Measurements from ENCODE around the gene PDZD2.
"Not testable (repeated sequence)": the region's sequence is repeated elsewhere in the genome, so short reads cannot be mapped to it uniquely, and the experiment has no call there.

PDZD2 gene

GRCh38 chr5:31776294-31776693 is 137.4 kb downstream of the PDZD2 start:
- not testable (repeated sequence) for H4K91ac ChIP-seq (ENCODE audit: low read depth, low read length); H3K4me3 ChIP-seq (ENCODE audit: low read depth, low read length); DNase-seq; H3K27me3 ChIP-seq (ENCODE audit: insufficient read depth, low read length); H2BK120ac ChIP-seq (ENCODE audit: insufficient read depth, low read length, poor library complexity); H2AK5ac ChIP-seq (ENCODE audit: low read length); H3K27ac ChIP-seq (ENCODE audit: low read depth, low read length); H3K36me3 ChIP-seq (ENCODE audit: control insufficient read depth in 1 of 2, insufficient read depth in 2 of 2, low read length in 2 of 2); H2BK12ac ChIP-seq (ENCODE audit: low read length); H3K4me1 ChIP-seq (ENCODE audit: control insufficient read depth in 1 of 2, insufficient read depth in 2 of 2, low read length in 2 of 2); H3K4me2 ChIP-seq (ENCODE audit: low read length); H3K14ac ChIP-seq (ENCODE audit: low read length); H3K23ac ChIP-seq (ENCODE audit: low read length); H4K12ac ChIP-seq (ENCODE audit: low read depth, low read length); H3K79me1 ChIP-seq (ENCODE audit: low read length); H3K4ac ChIP-seq (ENCODE audit: low read depth, low read length); H2AFZ ChIP-seq (ENCODE audit: insufficient read depth, low read length, poor library complexity); H2BK5ac ChIP-seq (ENCODE audit: low read depth, low read length, poor library complexity); H3K79me2 ChIP-seq (ENCODE audit: control insufficient read depth, insufficient read depth, low read length, poor library complexity); H3K18ac ChIP-seq (ENCODE audit: low read length); H3K9ac ChIP-seq (ENCODE audit: low read length); H4K8ac ChIP-seq (ENCODE audit: low read depth, low read length); H3K9me3 ChIP-seq (ENCODE audit: insufficient read depth, low read depth, low read length)
- WGBS (ENCODE audit: extremely low coverage, insufficient coverage, insufficient read length) = no CpG with 5 or more reads among the region's 6 CpGs

- Histone ChIP-seq H3K4me3 (ENCODE audit: low read depth, low read length) (no peak overlapping the region), H3K9ac (ENCODE audit: low read length) (no peak overlapping the region), H2BK12ac (ENCODE audit: low read length) (no peak overlapping the region), H4K8ac (ENCODE audit: low read depth, low read length) (no peak overlapping the region), H2BK120ac (ENCODE audit: insufficient read depth, low read length, poor library complexity) (no peak overlapping the region), H2AFZ (ENCODE audit: insufficient read depth, low read length, poor library complexity) (no peak overlapping the region), H4K12ac (ENCODE audit: low read depth, low read length) (no peak overlapping the region), H2AK5ac (ENCODE audit: low read length) (no peak overlapping the region), H3K27ac (ENCODE audit: low read depth, low read length) (no peak overlapping the region), H3K27me3 (ENCODE audit: insufficient read depth, low read length) (no peaks in the 10 kb centered on the region), H2BK5ac (ENCODE audit: low read depth, low read length, poor library complexity) (no peak overlapping the region), H3K14ac (ENCODE audit: low read length) (no peak overlapping the region), H3K23ac (ENCODE audit: low read length) (no peak overlapping the region), H3K36me3 (ENCODE audit: control insufficient read depth in 1 of 2, insufficient read depth in 2 of 2, low read length in 2 of 2) (no peaks in the 10 kb centered on the region), H3K4ac (ENCODE audit: low read depth, low read length) (no peak overlapping the region), H3K18ac (ENCODE audit: low read length) (no peak overlapping the region), H3K79me2 (ENCODE audit: control insufficient read depth, insufficient read depth, low read length, poor library complexity) (no peaks in the 10 kb centered on the region), H3K4me2 (ENCODE audit: low read length) (no peak overlapping the region), H4K91ac (ENCODE audit: low read depth, low read length) (no peak overlapping the region), H3K79me1 (ENCODE audit: low read length) (no peaks in the 10 kb centered on the region), H3K9me3 (ENCODE audit: insufficient read depth, low read depth, low read length) (peaks cover 9% of the 10 kb centered on the region), H3K4me1 (ENCODE audit: control insufficient read depth in 1 of 2, insufficient read depth in 2 of 2, low read length in 2 of 2) (no peaks in the 10 kb centered on the region)
- no CpG with 5 or more reads among the region's 41 CpGs for WGBS (ENCODE audit: extremely low coverage, insufficient coverage, insufficient read length)
- DNase-seq = no peak
Observed at GRCh38 chr5:31776976-31777651, 138.2 kb downstream of the PDZD2 start.

GRCh38 chr5:31781772-31782171 is 142.8 kb downstream of the PDZD2 start:
- no peak overlapping the region for H3K27ac ChIP-seq (ENCODE audit: low read depth, low read length)
- no CpG with 5 or more reads among the region's 5 CpGs for whole genome bisulfite sequencing (ENCODE audit: extremely low coverage, insufficient coverage, insufficient read length)

GRCh38 chr5:31783086-31783645 is 144.2 kb downstream of the PDZD2 start:
- no peaks in the 10 kb centered on the region for H3K36me3 ChIP-seq (ENCODE audit: control insufficient read depth in 1 of 2, insufficient read depth in 2 of 2, low read length in 2 of 2)
- H3K4ac ChIP-seq (ENCODE audit: low read depth, low read length) = no peak overlapping the region
- no CpG with 5 or more reads among the region's 10 CpGs for WGBS (ENCODE audit: extremely low coverage, insufficient coverage, insufficient read length)
- H3K18ac ChIP-seq (ENCODE audit: low read length) = no peak overlapping the region
- no peak overlapping the region for H4K8ac ChIP-seq (ENCODE audit: low read depth, low read length)
- no peak overlapping the region for H3K27ac ChIP-seq (ENCODE audit: low read depth, low read length)
- H3K79me2 ChIP-seq (ENCODE audit: control insufficient read depth, insufficient read depth, low read length, poor library complexity) = no peaks in the 10 kb centered on the region
- no peak overlapping the region for H3K4me3 ChIP-seq (ENCODE audit: low read depth, low read length)
- no peak overlapping the region for H2AK5ac ChIP-seq (ENCODE audit: low read length)
- no peak overlapping the region for H3K9ac ChIP-seq (ENCODE audit: low read length)
- no peak for DNase-seq
- no peaks in the 10 kb centered on the region for H3K9me3 ChIP-seq (ENCODE audit: insufficient read depth, low read depth, low read length)
- H3K23ac ChIP-seq (ENCODE audit: low read length) = no peak overlapping the region
- no peak overlapping the region for H2BK5ac ChIP-seq (ENCODE audit: low read depth, low read length, poor library complexity)
- no peaks in the 10 kb centered on the region for H3K27me3 ChIP-seq (ENCODE audit: insufficient read depth, low read length)
- no peaks in the 10 kb centered on the region for H3K79me1 ChIP-seq (ENCODE audit: low read length)
- no peak overlapping the region for H4K91ac ChIP-seq (ENCODE audit: low read depth, low read length)
- peaks cover 0 to 5% of the 10 kb centered on the region in 2 experiments for H3K4me1 ChIP-seq (ENCODE audit: control insufficient read depth in 1 of 2, insufficient read depth in 2 of 2, low read length in 2 of 2)
- no peak overlapping the region for H2BK12ac ChIP-seq (ENCODE audit: low read length)
- no peak overlapping the region for H2BK120ac ChIP-seq (ENCODE audit: insufficient read depth, low read length, poor library complexity)
- no peak overlapping the region for H3K4me2 ChIP-seq (ENCODE audit: low read length)
- no peak overlapping the region for H3K14ac ChIP-seq (ENCODE audit: low read length)
- H2AFZ ChIP-seq (ENCODE audit: insufficient read depth, low read length, poor library complexity) = no peak overlapping the region
- H4K12ac ChIP-seq (ENCODE audit: low read depth, low read length) = no peak overlapping the region

More at GRCh38 chr5:31781772-31782171, 142.8 kb downstream of the PDZD2 start:
- DNase-seq = no peak
- no peaks in the 10 kb centered on the region for H3K79me2 ChIP-seq (ENCODE audit: control insufficient read depth, insufficient read depth, low read length, poor library complexity)
- H3K4ac ChIP-seq (ENCODE audit: low read depth, low read length) = no peak overlapping the region
- H3K9me3 ChIP-seq (ENCODE audit: insufficient read depth, low read depth, low read length) = peaks cover 3% of the 10 kb centered on the region
- no peak overlapping the region for H3K18ac ChIP-seq (ENCODE audit: low read length)
- no peak overlapping the region for H2BK12ac ChIP-seq (ENCODE audit: low read length)
- H3K36me3 ChIP-seq (ENCODE audit: control insufficient read depth in 1 of 2, insufficient read depth in 2 of 2, low read length in 2 of 2) = no peaks in the 10 kb centered on the region
- no peak overlapping the region for H3K4me2 ChIP-seq (ENCODE audit: low read length)
- H4K12ac ChIP-seq (ENCODE audit: low read depth, low read length) = no peak overlapping the region
- no peak overlapping the region for H3K14ac ChIP-seq (ENCODE audit: low read length)
- no peak overlapping the region for H3K4me3 ChIP-seq (ENCODE audit: low read depth, low read length)
- no peak overlapping the region for H2AK5ac ChIP-seq (ENCODE audit: low read length)
- H2BK120ac ChIP-seq (ENCODE audit: insufficient read depth, low read length, poor library complexity) = no peak overlapping the region
- H3K4me1 ChIP-seq (ENCODE audit: control insufficient read depth in 1 of 2, insufficient read depth in 2 of 2, low read length in 2 of 2) = peaks cover 0 to 5% of the 10 kb centered on the region in 2 experiments
- H4K91ac ChIP-seq (ENCODE audit: low read depth, low read length) = no peak overlapping the region
- no peak overlapping the region for H3K9ac ChIP-seq (ENCODE audit: low read length)
- no peak overlapping the region for H3K23ac ChIP-seq (ENCODE audit: low read length)
- no peaks in the 10 kb centered on the region for H3K27me3 ChIP-seq (ENCODE audit: insufficient read depth, low read length)
- H4K8ac ChIP-seq (ENCODE audit: low read depth, low read length) = no peak overlapping the region
- no peak overlapping the region for H2AFZ ChIP-seq (ENCODE audit: insufficient read depth, low read length, poor library complexity)
- no peak overlapping the region for H2BK5ac ChIP-seq (ENCODE audit: low read depth, low read length, poor library complexity)
- H3K79me1 ChIP-seq (ENCODE audit: low read length) = no peaks in the 10 kb centered on the region
